Myocyte (in vitro differentiated cells): Measurements from ENCODE around the gene FLVCR2. TPM values are rescaled to one million over a fixed set of nuclear protein-coding genes. Genes with fewer than 3 reads are reported as not detected.

Experiments
- DNase-seq: peaks from one replicate; pipeline ENCODE4 v3.0.0-alpha.2; 2012; ENCODE audit warnings: low read depth
- polyA plus RNA-seq: library from polyadenylated mRNA; unstranded; fragments of >200 nt; gene quantifications from one replicate; pipeline ENCODE4 v1.2.1, GENCODE V29; 2012; ENCODE audit warnings: missing spikeins
- total RNA-seq: library from RNA; depleted of rRNA; stranded (reverse); fragments of >200 nt; gene quantifications from 2 replicates; pipeline ENCODE4 v1.2.3, GENCODE V29; 2014

FLVCR2 gene
- total RNA-seq = 42.5 and 53.8 TPM in 2 replicates
- 7.8 TPM for polyA plus RNA-seq

DNA sequence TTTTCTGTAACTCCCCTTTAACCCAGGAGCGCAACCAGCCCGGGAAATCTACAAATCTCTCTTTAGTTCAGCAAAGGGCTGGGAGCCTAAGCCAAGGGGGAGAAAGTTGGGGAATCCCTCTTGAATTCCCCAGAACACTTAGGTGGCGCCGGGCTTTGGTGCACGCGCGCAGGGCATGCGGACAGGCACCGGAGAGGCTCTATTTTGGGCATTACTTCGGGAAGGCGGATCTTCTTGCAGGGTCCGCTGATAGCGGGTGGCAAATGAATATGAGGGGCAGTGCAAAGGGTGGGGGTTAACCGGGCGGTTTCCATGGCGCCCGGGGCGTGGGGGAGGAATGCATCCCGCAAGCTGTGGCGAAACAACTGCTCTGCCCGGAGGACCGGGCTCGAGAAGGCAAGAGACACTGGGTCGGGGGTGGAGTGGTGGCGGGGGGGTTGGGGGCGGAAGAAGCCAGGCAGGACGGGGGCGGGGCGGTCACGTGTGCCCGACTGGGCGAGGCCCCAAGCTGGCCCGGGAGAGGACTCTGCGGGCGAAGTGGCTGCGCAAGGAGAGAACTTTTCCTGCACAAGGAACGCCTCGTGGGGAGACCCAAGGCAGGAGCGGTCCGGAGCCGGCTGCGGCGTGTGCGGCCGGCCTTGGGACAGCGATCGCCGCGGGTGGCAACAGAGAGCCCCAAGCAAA, at the start of gene FLVCR2:
Gene FLVCR2, plus strand, starts transcription at position 519 of the 684 bp plus-strand sequence. CDS start 353 bp downstream, outside the sequence.
- DNase-seq = peak; percentile 91

GRCh38 chr14:75531256-75531655, 47.2 kb upstream of the FLVCR2 start:
- DNase-seq = no peak

DNA sequence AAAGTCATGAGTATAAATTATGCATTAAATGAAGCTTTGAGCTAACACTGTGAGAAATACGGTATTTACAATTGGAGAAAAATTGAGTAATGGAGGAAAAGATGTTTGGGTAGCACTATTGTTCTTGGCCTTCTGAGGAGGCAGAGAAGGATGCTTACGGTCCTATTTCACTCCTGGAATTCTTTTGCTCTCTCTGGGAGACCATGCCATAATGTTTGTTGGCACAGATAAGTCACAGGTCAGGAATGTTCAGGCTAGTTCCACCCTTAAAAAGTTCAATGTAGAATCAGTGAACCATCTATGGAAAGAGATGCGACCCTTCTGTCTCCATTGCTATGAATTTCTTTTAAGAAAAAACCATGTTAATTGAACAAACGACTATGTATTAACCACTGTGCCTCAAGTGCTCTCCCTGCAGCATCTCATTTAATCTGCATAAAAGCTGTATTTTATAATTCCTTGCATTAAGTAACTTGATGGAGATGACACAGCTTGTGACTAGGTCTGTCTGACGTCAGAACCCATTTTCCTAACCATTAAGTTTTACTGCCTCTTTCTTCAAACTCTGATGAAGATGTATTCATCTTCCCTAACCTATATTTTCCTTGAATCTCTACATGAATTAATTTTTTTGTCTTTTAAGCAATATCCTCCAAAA, 46.6 kb upstream of the FLVCR2 start:
- DNase-seq = no peak

DNA sequence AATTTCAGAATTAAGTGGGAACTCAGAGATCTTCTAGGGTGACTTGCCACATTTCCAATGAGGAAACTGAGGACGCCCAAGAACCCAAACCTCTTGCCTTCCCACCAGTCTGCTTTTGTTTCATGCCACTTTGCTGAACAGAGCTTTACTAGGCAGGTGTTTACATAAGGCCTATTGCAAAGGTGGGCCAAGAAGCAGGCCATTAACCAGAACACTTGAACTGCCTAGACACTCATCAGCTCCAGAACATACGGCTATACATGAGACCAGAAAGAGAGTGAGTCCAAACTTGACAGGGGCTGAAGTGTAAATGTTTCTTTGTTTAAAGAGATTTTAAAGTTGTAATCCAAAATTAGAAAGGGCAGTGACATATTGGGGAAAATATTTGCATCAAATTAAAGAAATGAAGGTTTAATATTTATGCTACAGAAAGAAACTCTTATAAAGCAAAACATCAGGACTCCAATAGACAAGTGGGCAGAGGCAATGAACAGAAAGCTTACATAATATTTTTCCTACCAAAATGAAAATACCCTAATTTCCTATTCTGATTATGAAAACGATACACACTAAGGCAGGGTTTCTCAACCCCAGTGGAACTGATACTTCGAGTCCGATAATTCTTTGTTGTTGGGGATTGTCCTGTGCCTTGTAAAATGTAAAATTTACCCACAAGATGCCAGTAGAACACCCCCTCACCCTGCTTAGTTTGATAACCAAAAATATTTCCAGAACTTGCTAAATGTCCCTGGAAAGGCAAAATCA, 44.4 kb upstream of the FLVCR2 start:
- DNase-seq = no peak

- DNase-seq = no peak
Observed at GRCh38 chr14:75535164-75535898, 43.1 kb upstream of the FLVCR2 start.

DNA sequence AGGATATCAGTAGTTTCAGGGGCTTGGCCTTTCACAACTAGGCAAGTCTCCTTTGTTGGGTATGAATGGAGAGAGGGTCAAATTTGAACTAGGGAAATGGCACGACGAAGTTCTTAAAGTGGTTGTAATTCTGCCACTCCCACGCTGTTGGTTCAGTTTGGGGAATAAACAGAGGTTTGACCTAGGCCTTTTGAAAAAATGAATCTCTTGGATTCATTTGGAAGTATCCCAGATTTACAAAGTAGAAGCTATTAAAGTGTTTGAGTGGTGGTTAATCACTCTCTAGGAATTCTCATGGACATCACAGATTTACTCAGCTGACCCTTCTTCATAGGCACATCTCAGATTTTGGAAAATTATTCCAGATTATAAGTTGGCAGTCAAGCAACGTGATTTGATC, 41.3 kb upstream of the FLVCR2 start:
- no peak for DNase-seq

- DNase-seq = no peak
Observed at GRCh38 chr14:75539162-75539560, 39.3 kb upstream of the FLVCR2 start.

GRCh38 chr14:75539561-75540478, 38.6 kb upstream of the FLVCR2 start:
- DNase-seq = no peak

DNA sequence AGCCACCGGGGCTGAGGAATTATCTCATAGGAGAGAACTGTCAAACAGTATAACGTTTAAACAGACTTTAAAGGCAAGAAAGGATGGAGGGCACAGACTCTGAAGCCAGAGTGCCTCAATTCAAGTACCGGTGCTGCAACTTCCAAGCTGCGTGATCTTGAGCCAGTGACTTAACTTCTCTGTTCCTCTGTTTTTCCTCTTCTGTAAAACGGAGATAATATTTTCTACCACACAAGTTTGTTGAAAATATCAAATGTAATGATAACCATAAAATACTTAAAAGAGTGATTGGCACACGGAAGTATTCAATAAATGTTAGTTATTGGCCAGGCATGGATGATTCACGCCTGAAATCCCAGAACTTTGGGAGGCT, 38.0 kb upstream of the FLVCR2 start:
- DNase-seq = no peak

DNA sequence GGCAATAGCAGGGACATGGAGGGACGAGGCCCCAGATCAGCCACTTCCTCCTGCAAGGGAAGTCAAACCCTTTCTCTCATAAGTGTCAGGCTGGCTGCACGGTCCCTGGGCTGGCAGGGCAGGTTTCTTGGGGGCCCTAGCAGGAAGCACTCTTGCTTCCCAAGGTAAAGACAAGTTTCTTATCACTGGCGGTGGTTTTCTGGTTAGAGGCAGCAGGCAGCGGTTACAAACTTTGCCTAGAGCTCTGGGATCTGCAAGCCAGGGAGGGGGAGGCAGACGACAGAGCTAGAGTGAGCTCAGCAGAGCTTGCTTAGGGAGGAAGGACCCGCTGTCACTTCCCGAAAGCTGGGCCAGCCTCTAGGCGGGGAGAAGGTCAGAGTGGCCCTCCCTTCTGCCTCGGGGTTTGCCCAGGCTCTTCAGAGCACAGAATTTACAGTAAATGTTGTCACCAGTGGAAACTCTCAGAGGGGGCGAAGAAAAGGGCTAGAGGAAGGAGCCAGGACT, 35.8 kb upstream of the FLVCR2 start:
- DNase-seq = no peak

DNA sequence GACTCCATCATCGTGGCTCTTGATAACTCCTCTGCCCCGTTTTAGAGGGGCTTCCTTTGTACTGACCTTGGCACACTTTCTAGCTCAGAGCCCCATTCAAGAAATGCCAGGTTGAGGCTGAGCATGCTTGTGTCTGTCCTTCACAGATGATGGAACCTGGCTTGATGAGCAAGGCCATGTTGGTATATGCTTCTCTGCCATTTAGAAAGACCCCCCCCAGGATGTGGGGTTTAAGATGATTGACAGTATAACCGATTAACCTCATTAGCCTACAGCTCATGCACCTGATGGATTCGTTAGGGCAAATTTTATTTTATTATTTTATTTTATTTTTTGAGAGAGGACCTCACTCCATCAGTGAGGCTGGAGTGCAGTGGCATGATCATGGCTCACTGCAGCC, 35.2 kb upstream of the FLVCR2 start:
- DNase-seq = no peak

- no peak for DNase-seq
Observed at GRCh38 chr14:75543786-75544185, 34.6 kb upstream of the FLVCR2 start.

- DNase-seq = no peak
Observed at GRCh38 chr14:75545907-75546306, 32.5 kb upstream of the FLVCR2 start.

- peak; percentile 68 for DNase-seq
Observed at GRCh38 chr14:75547552-75548250, 30.7 kb upstream of the FLVCR2 start.

- DNase-seq = no peak
Observed at GRCh38 chr14:75548544-75548943, 29.9 kb upstream of the FLVCR2 start.

DNA sequence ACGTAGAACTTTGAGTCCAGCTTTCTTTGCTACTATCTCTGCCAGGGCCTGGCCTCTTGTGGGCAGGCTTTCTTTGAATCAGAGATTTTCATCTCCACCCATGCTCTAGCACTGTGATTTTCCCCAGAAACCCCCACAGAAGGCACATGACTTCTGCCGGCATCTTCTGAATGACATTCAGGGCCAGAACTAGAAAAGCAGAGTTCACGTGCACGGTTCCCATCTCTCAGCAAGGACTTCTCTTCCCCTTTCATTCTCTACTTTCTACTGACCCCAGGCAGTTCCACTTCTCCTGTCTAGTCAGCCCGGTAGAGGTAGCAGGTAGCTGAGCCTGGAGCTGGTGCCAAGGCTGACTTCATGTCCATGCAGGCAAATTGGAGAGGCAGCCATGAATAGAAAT, 29.3 kb upstream of the FLVCR2 start:
- no peak for DNase-seq

DNA sequence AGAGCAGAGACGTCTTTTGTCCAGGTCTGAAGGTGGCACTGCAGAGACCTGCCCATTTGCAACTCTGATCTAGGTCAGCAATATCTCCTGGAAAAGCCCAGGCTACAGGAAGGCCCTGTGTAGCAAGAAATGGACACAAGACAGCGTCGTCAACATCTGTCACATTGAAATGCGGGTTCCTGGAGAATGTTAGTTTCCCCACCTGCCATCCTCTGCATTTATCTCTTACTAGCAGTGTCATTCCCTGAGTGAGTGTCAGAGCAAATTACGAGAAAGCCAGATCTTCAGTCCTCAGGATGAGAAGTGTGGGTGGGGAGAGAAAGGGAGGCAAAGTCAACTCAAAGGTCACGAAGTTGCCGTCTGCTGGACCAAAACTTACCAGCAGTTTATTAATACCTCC, 27.4 kb upstream of the FLVCR2 start:
- no peak for DNase-seq

- DNase-seq = no peak
Observed at GRCh38 chr14:75553157-75553556, 25.3 kb upstream of the FLVCR2 start.

- DNase-seq = no peak
Observed at GRCh38 chr14:75553761-75554364, 24.6 kb upstream of the FLVCR2 start.
